ENCODE results near the gene DNAH17. TPM values are rescaled to one million over a fixed set of nuclear protein-coding genes. Genes with fewer than 3 reads are reported as not detected.

The DNAH17 gene
- polyA plus RNA-seq: 1.1 TPM

DNA sequence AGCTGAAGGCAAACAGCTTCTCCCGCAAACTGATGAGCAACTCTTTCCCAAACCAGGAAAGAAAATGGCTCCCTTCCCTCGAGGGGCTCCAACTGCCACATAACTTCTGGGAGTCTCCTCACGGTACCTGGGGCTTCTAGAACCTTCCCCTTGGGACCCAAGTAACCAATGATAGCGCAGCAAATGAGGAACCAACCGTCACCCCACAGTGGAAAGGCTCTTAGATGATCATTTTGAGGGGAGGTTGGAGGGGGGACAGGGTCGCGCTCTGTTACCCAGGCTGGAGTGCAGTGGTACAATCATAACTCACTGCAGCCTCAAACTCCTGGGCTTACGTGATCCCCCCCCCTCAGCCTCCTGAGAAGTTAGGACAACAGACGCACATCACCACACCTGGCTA lies at the start of gene DNAH17:
Gene DNAH17 (minus strand): TSS at position 101 of the 400 bp plus-strand sequence. CDS start 2,339 bp downstream, outside the sequence.
- no peak within 1 kb of the TSS for H3K27ac Mint-ChIP-seq
- peaks cover 0 to 1% (median 1%) of the 10 kb centered on the region in 3 donors for H3K4me1 Mint-ChIP-seq
- H3K36me3 Mint-ChIP-seq: no peaks in the 10 kb centered on the region
- no peaks in the 10 kb centered on the region for H3K27me3 Mint-ChIP-seq
- H3K9me3 Mint-ChIP-seq: no peaks in the 10 kb centered on the region
- no peak within 1 kb of the TSS for H3K4me3 Mint-ChIP-seq

- no peaks in the 10 kb centered on the region for H3K4me1 Mint-ChIP-seq
- H3K36me3 Mint-ChIP-seq: no peaks in the 10 kb centered on the region
- peaks cover 3% of the 10 kb centered on the region for H3K27me3 Mint-ChIP-seq
- no peak overlapping the region for H3K4me3 Mint-ChIP-seq
- H3K27ac Mint-ChIP-seq: no peak overlapping the region
- peaks cover 0 to 7% (median 0%) of the 10 kb centered on the region in 3 donors for H3K9me3 Mint-ChIP-seq
These were observed 47.3 kb upstream of the DNAH17 start for GRCh38 chr17:78624324-78625151.

DNA sequence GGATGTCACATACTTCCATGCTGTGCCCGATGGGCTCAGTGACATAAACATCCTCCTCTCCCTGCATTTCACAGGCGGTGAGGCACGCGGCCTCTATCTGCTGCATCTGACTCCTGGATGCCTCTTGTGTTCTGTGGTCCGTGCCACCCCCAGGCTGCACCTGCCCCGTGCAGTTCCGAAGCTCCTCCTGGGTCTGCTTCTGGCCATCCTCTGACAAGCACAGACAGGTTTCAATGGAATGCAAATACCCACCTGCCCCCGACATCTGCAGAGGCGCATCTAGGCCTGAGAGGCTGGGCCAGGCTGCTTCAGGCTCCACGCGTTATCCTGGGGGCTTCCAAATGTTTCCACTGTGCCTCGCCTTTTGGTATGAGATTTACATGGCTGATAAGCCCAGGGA lies 46.3 kb upstream of the DNAH17 start:
- no peak overlapping the region for H3K4me3 Mint-ChIP-seq
- H3K27ac Mint-ChIP-seq: no peak overlapping the region
- H3K4me1 Mint-ChIP-seq: no peaks in the 10 kb centered on the region
- no peaks in the 10 kb centered on the region for H3K36me3 Mint-ChIP-seq
- peaks cover 3% of the 10 kb centered on the region for H3K27me3 Mint-ChIP-seq
- H3K9me3 Mint-ChIP-seq: peaks cover 0 to 7% (median 0%) of the 10 kb centered on the region in 3 donors

GRCh38 chr17:78622491-78623265 lies 45.5 kb upstream of the DNAH17 start:
- H3K4me3 Mint-ChIP-seq: no peak overlapping the region
- peaks cover 0 to 7% (median 0%) of the 10 kb centered on the region in 3 donors for H3K9me3 Mint-ChIP-seq
- H3K4me1 Mint-ChIP-seq: no peaks in the 10 kb centered on the region
- peaks cover 3% of the 10 kb centered on the region for H3K27me3 Mint-ChIP-seq
- no peaks in the 10 kb centered on the region for H3K36me3 Mint-ChIP-seq
- H3K27ac Mint-ChIP-seq: no peak overlapping the region

GRCh38 chr17:78621720-78622490 lies 44.7 kb upstream of the DNAH17 start:
- Mint-ChIP-seq H3K36me3 (no peaks in the 10 kb centered on the region), H3K9me3 (peaks cover 0 to 7% (median 0%) of the 10 kb centered on the region in 3 donors), H3K4me1 (no peaks in the 10 kb centered on the region), H3K27me3 (peaks cover 3% of the 10 kb centered on the region), H3K27ac (no peak overlapping the region), H3K4me3 (peak overlapping the region in 1 of 4 donors; percentile 28)

- Mint-ChIP-seq H3K4me1 (no peaks in the 10 kb centered on the region), H3K36me3 (no peaks in the 10 kb centered on the region)
These were observed 42.9 kb upstream of the DNAH17 start for GRCh38 chr17:78620099-78620498.

GRCh38 chr17:78619334-78619733 lies 42.1 kb upstream of the DNAH17 start:
- no peak overlapping the region for H3K27ac Mint-ChIP-seq
- H3K27me3 Mint-ChIP-seq: peaks cover 3% of the 10 kb centered on the region
- H3K4me3 Mint-ChIP-seq: no peak overlapping the region
- peaks cover 0 to 7% (median 0%) of the 10 kb centered on the region in 3 donors for H3K9me3 Mint-ChIP-seq
- no peaks in the 10 kb centered on the region for H3K36me3 Mint-ChIP-seq
- H3K4me1 Mint-ChIP-seq: no peaks in the 10 kb centered on the region

More at GRCh38 chr17:78620099-78620498, 42.9 kb upstream of the DNAH17 start:
- Mint-ChIP-seq H3K4me3 (no peak overlapping the region), H3K27ac (no peak overlapping the region), H3K27me3 (peaks cover 3% of the 10 kb centered on the region), H3K9me3 (peaks cover 0 to 7% (median 0%) of the 10 kb centered on the region in 3 donors)

- H3K27ac Mint-ChIP-seq: no peak overlapping the region
- no peak overlapping the region for H3K4me3 Mint-ChIP-seq
- peaks cover 0 to 7% (median 0%) of the 10 kb centered on the region in 3 donors for H3K9me3 Mint-ChIP-seq
- no peaks in the 10 kb centered on the region for H3K4me1 Mint-ChIP-seq
- H3K27me3 Mint-ChIP-seq: peaks cover 3% of the 10 kb centered on the region
- H3K36me3 Mint-ChIP-seq: no peaks in the 10 kb centered on the region
These were observed 41.3 kb upstream of the DNAH17 start for GRCh38 chr17:78618264-78619066.

DNA sequence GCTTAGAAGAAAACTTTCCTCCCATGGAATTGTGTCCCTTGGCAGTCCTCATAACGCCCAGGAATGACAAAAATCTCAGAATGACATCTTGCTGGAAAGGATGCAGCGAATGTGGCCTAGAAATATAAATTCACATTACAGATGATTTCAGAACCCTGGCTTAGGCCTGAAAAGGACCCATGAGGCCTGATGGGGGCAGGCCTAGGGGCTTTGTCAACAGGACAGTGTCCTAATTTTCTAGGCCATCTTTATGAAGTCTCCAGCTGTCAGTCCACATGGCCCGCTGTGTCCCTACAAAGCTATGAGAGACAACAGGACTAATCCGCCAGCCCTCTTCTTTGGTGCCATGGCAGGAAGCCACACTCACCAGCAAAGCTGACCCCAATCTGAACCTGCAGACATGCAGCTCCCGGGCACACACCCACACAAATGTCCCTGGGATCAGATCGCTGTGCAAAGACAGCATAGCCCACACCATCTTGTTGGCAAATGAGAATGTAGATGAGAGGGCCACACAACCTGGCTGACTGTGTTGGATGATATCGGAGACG lies 40.4 kb upstream of the DNAH17 start:
- Mint-ChIP-seq H3K4me1 (no peaks in the 10 kb centered on the region), H3K9me3 (peaks cover 0 to 7% (median 0%) of the 10 kb centered on the region in 3 donors), H3K4me3 (no peak overlapping the region), H3K27ac (no peak overlapping the region), H3K36me3 (no peaks in the 10 kb centered on the region), H3K27me3 (no peaks in the 10 kb centered on the region)

DNA sequence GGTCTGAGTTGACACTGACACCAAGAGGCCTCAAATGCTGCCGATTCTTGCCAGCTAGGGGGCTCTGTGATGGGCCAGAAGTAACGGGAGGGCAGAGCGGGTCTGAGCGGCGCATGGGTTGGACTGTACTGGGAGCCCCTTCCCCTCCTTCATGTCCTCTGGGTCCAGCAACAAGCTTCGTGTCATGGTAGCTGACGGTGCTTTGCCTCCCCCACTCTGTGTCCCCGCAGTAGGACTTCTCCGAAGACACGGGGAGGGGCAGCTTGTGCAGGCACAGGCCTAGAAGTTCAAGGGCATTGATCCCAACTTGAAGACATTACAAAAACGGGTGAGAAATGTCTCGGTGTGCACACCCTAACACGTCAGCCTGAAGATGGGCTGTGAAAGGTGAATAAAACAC lies 39.8 kb upstream of the DNAH17 start:
- no peaks in the 10 kb centered on the region for H3K36me3 Mint-ChIP-seq
- no peaks in the 10 kb centered on the region for H3K4me1 Mint-ChIP-seq
- peaks cover 0 to 7% (median 0%) of the 10 kb centered on the region in 3 donors for H3K9me3 Mint-ChIP-seq
- no peak overlapping the region for H3K27ac Mint-ChIP-seq
- no peak overlapping the region for H3K4me3 Mint-ChIP-seq
- H3K27me3 Mint-ChIP-seq: no peaks in the 10 kb centered on the region

GRCh38 chr17:78615631-78616030 lies 38.4 kb upstream of the DNAH17 start:
- H3K27ac Mint-ChIP-seq: no peak overlapping the region
- no peaks in the 10 kb centered on the region for H3K36me3 Mint-ChIP-seq
- H3K27me3 Mint-ChIP-seq: no peaks in the 10 kb centered on the region
- peaks cover 0 to 7% (median 0%) of the 10 kb centered on the region in 3 donors for H3K9me3 Mint-ChIP-seq
- H3K4me3 Mint-ChIP-seq: no peak overlapping the region
- H3K4me1 Mint-ChIP-seq: no peaks in the 10 kb centered on the region

- Mint-ChIP-seq H3K27me3 (peaks cover 1% of the 10 kb centered on the region), H3K9me3 (peaks cover 0 to 2% (median 0%) of the 10 kb centered on the region in 3 donors), H3K36me3 (no peaks in the 10 kb centered on the region), H3K27ac (no peak overlapping the region), H3K4me3 (no peak overlapping the region), H3K4me1 (no peaks in the 10 kb centered on the region)
These were observed 36.2 kb upstream of the DNAH17 start for GRCh38 chr17:78613416-78613815.

- H3K9me3 Mint-ChIP-seq: peaks cover 0 to 3% (median 0%) of the 10 kb centered on the region in 3 donors
- H3K36me3 Mint-ChIP-seq: no peaks in the 10 kb centered on the region
These were observed 34.4 kb upstream of the DNAH17 start for GRCh38 chr17:78611607-78612006.

More at GRCh38 chr17:78611607-78612006, 34.4 kb upstream of the DNAH17 start:
- Mint-ChIP-seq H3K4me1 (no peaks in the 10 kb centered on the region), H3K4me3 (no peak overlapping the region), H3K27me3 (peaks cover 2% of the 10 kb centered on the region), H3K27ac (no peak overlapping the region)

Data from IgD-negative memory B cell (primary cell).